Rectal smooth muscle tissue (tissue), 1 donor: Measurements from ENCODE around the gene TTC28.

Source experiments
- H3K27ac ChIP-seq: one replicate; pipeline ENCODE4 v1.7.0; 2013; ENCODE audit warnings: low read depth, low read length, inconsistent platforms
- H3K27me3 ChIP-seq: one replicate; pipeline ENCODE4 v1.7.0; 2013; ENCODE audit warnings: low read length; ENCODE audit not compliant: control insufficient read depth, insufficient read depth
- H3K36me3 ChIP-seq: one replicate; pipeline ENCODE4 v1.7.0; 2013; ENCODE audit warnings: low read length; ENCODE audit not compliant: control insufficient read depth, insufficient read depth
- H3K4me1 ChIP-seq: one replicate; pipeline ENCODE4 v1.7.0; 2013; ENCODE audit warnings: low read length; ENCODE audit not compliant: control insufficient read depth, insufficient read depth
- H3K4me3 ChIP-seq: one replicate; pipeline ENCODE4 v1.7.0; 2013; ENCODE audit warnings: low read length
- H3K9ac ChIP-seq: one replicate; pipeline ENCODE4 v1.7.0; 2013; ENCODE audit warnings: low read length

Gene TTC28

GRCh38 chr22:28435140-28435768, 244.4 kb downstream of the TTC28 start:
- no peak overlapping the region for H3K4me3 ChIP-seq
- H3K27me3 ChIP-seq: no peaks in the 10 kb centered on the region
- no peak overlapping the region for H3K27ac ChIP-seq
- H3K4me1 ChIP-seq: no peaks in the 10 kb centered on the region
- no peaks in the 10 kb centered on the region for H3K36me3 ChIP-seq
- no peak overlapping the region for H3K9ac ChIP-seq

GRCh38 chr22:28430466-28431025, 249.1 kb downstream of the TTC28 start:
- Histone ChIP-seq H3K4me1 (peaks cover 2% of the 10 kb centered on the region), H3K36me3 (no peaks in the 10 kb centered on the region), H3K27ac (no peak overlapping the region), H3K4me3 (no peak overlapping the region), H3K27me3 (no peaks in the 10 kb centered on the region), H3K9ac (no peak overlapping the region)

GRCh38 chr22:28429711-28430110, 249.9 kb downstream of the TTC28 start:
- no peaks in the 10 kb centered on the region for H3K36me3 ChIP-seq
- H3K9ac ChIP-seq: no peak overlapping the region
- no peak overlapping the region for H3K27ac ChIP-seq
- peaks cover 2% of the 10 kb centered on the region for H3K4me1 ChIP-seq
- H3K4me3 ChIP-seq: no peak overlapping the region
- no peaks in the 10 kb centered on the region for H3K27me3 ChIP-seq

DNA sequence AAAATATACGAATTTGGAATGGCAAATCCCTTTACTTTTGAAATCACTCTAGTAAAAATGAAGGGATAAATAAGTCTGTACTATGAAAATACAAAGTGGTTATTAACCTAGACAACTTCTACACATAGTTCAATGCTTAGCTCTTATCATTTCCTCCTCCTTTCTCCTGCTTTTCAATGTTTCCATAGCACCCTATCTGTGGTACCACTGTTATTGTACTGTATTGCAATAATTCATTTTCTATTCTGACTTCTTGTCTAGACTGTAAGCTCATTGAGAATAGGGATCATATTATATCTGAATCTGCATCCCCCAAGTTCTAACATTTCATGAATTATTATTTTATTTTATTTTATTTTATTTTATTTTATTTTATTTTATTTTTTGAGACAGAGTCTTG, 251.4 kb downstream of the TTC28 start:
- no peaks in the 10 kb centered on the region for H3K36me3 ChIP-seq

GRCh38 chr22:28426346-28427132, 253.1 kb downstream of the TTC28 start:
- Histone ChIP-seq H3K4me3 (no peak overlapping the region), H3K9ac (no peak overlapping the region), H3K27ac (no peak overlapping the region), H3K4me1 (peaks cover 2% of the 10 kb centered on the region), H3K27me3 (no peaks in the 10 kb centered on the region), H3K36me3 (no peaks in the 10 kb centered on the region)

More for the DNA sequence above, 251.4 kb downstream of the TTC28 start:
- H3K27me3 ChIP-seq: no peaks in the 10 kb centered on the region
- H3K4me3 ChIP-seq: no peak overlapping the region
- H3K9ac ChIP-seq: no peak overlapping the region
- no peak overlapping the region for H3K27ac ChIP-seq
- peaks cover 2% of the 10 kb centered on the region for H3K4me1 ChIP-seq

GRCh38 chr22:28425211-28425610, 254.4 kb downstream of the TTC28 start:
- no peak overlapping the region for H3K27ac ChIP-seq
- H3K9ac ChIP-seq: no peak overlapping the region
- no peaks in the 10 kb centered on the region for H3K27me3 ChIP-seq
- no peaks in the 10 kb centered on the region for H3K36me3 ChIP-seq
- no peak overlapping the region for H3K4me3 ChIP-seq
- H3K4me1 ChIP-seq: peaks cover 2% of the 10 kb centered on the region

DNA sequence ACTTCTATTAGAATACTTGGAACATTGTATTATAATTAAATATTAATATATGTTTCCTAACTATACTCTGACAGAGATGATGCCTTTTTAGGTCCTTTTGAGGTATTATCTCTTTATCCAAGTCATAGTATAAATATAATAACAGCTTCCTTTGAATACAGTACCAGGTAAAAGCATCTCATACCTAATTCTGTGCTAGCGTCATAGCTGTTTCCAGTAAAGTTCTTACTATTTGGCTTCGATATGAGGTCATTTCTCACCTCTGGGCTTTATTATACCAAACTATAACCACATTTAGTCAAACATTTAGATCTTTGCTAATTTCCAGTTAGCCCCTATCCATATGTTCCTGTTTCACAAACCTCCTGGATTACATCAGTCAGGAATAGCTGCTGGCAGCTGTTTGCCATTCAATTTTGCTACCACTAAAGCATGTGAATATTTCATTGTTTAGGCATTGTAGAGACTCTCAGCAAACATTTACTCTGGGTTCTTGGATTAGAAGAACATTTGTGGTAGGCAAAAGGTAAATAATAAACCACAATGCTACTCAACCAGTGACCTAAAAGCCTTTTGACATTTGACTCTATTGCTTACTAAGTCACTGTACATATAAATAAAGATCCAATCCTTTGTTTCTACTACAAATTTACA, 255.1 kb downstream of the TTC28 start:
- no peaks in the 10 kb centered on the region for H3K36me3 ChIP-seq
- no peak overlapping the region for H3K9ac ChIP-seq
- H3K27ac ChIP-seq: no peak overlapping the region
- no peaks in the 10 kb centered on the region for H3K27me3 ChIP-seq
- no peak overlapping the region for H3K4me3 ChIP-seq
- peaks cover 2% of the 10 kb centered on the region for H3K4me1 ChIP-seq

DNA sequence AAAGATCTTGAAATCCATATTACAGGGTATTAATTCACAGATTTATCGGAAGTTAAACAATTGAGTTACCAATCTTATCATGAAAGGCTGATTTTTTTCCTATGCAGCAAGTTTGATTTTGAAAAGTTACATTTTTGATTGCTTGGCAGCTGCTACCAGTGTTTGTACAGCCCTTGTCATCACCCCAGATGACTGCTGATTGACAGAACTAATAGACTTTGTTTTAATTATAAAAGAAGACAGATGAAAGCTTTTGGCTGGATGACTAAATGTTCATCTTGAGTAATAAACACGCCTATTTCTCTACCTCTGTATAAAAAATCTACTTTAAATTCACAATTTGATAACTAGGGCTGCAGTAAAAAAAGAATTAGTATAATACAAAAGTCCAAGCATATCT, 259.7 kb downstream of the TTC28 start:
- no peaks in the 10 kb centered on the region for H3K27me3 ChIP-seq
- H3K36me3 ChIP-seq: no peaks in the 10 kb centered on the region
- H3K4me1 ChIP-seq: no peaks in the 10 kb centered on the region

GRCh38 chr22:28418008-28418407, 261.6 kb downstream of the TTC28 start:
- no peak overlapping the region for H3K27ac ChIP-seq
- H3K4me1 ChIP-seq: peaks cover 5% of the 10 kb centered on the region
- H3K4me3 ChIP-seq: no peak overlapping the region
- H3K27me3 ChIP-seq: no peaks in the 10 kb centered on the region
- H3K9ac ChIP-seq: no peak overlapping the region
- H3K36me3 ChIP-seq: no peaks in the 10 kb centered on the region

More for the DNA sequence above, 259.7 kb downstream of the TTC28 start:
- Histone ChIP-seq H3K27ac (no peak overlapping the region), H3K4me3 (no peak overlapping the region), H3K9ac (no peak overlapping the region)

GRCh38 chr22:28417431-28417830, 262.2 kb downstream of the TTC28 start:
- peaks cover 5% of the 10 kb centered on the region for H3K4me1 ChIP-seq
- no peaks in the 10 kb centered on the region for H3K36me3 ChIP-seq
- H3K9ac ChIP-seq: no peak overlapping the region
- no peaks in the 10 kb centered on the region for H3K27me3 ChIP-seq
- no peak overlapping the region for H3K27ac ChIP-seq
- no peak overlapping the region for H3K4me3 ChIP-seq

DNA sequence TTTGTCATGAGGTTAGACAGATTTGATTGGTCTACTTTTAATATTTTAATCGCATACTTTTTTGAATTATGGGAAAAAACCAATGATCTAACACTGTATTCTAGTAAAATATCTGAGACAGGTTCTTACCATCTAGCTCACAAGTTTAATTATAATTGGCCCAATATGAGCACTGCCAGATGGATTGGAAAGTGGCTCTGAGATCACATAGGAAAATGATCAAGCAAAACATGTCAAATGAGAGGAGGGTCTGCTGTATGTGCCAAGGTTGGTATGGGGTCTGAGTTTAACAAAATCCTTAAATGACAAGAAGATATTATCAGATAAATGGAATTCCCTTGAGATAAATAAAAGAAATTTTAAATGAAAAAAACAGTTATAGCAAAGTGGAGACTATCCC, 264.7 kb downstream of the TTC28 start:
- no peaks in the 10 kb centered on the region for H3K27me3 ChIP-seq
- H3K4me3 ChIP-seq: no peak overlapping the region
- no peak overlapping the region for H3K9ac ChIP-seq
- peaks cover 14% of the 10 kb centered on the region for H3K4me1 ChIP-seq
- no peak overlapping the region for H3K27ac ChIP-seq
- H3K36me3 ChIP-seq: no peaks in the 10 kb centered on the region

DNA sequence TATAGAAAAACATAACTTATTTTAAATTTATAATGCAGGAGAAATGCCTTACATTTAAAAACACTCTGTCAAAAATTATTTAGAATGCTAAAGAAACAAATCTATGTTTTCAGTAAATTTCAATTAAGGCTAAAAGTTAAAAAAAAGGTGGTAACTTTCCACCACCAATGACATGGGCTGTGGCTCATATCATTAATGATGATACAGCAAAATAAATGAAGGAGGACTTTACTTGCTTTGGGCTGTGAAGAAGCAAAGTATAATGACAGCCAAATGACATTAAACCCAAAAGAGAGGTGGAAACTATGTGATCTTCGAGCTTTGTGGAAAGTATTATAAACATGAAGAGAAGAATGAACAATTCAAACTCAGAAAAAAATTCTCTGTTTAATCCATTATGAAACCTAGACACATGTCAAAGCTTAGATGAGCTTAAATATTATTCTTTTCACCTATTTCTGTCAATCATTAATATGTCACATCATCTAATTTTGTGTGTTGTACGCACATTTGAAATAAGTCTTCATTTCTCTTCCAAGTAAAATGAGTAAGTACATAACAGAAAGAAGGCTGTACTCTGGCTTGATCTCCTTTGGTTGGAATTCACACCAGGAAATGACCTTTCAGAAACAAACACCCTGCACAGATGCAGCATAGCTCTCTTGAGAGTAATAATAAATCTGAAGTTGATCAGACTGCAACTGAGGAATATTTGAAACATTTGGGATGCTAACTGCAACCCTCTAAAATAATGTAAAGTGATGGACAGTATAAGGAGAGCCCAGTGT, 265.8 kb downstream of the TTC28 start:
- H3K4me3 ChIP-seq: no peak overlapping the region
- H3K9ac ChIP-seq: no peak overlapping the region
- no peaks in the 10 kb centered on the region for H3K36me3 ChIP-seq
- H3K27me3 ChIP-seq: no peaks in the 10 kb centered on the region
- peaks cover 14% of the 10 kb centered on the region for H3K4me1 ChIP-seq
- H3K27ac ChIP-seq: no peak overlapping the region
